Activated CD4-positive, alpha-beta T cell treated with anti-CD3 and anti-CD28 coated beads, Interleukin-2, amount 10 ng/mL, durations not matched to agents 7 days and 5 days (primary cell): ENCODE measurements around the gene NEFH. TPM values are rescaled to one million over a fixed set of nuclear protein-coding genes. Genes with fewer than 3 reads are reported as not detected.

Experiments used
- CTCF ChIA-PET: fragments of 350-600 bp; sonication (Branson Sonifier 250); formaldehyde crosslinking; loops from one replicate; lab custom pipeline; 2021; ENCODE audit warnings: antibody characterized with exemption; lab: Charles Lee
- POLR2A ChIA-PET: fragments of 350-600 bp; sonication (Branson Sonifier 250); formaldehyde crosslinking; loops from one replicate; lab custom pipeline; 2021; ENCODE audit warnings: antibody characterized with exemption; lab: Charles Lee
- DNase-seq: peaks from one replicate; pipeline ENCODE4 v3.0.0-alpha.2; 2020
- H3K27ac Mint-ChIP-seq: one replicate; pipeline ENCODE4 v1.8.0; 2021; ENCODE audit warnings: mild to moderate bottlenecking, moderate library complexity, mixed read lengths
- H3K27me3 Mint-ChIP-seq: one replicate; pipeline ENCODE4 v1.8.0; 2021; ENCODE audit warnings: mixed read lengths
- H3K36me3 Mint-ChIP-seq: one replicate; pipeline ENCODE4 v1.8.0; 2021; ENCODE audit warnings: low read depth, mixed read lengths
- H3K4me1 Mint-ChIP-seq: one replicate; pipeline ENCODE4 v1.8.0; 2021; ENCODE audit warnings: mixed read lengths
- H3K4me3 Mint-ChIP-seq: one replicate; pipeline ENCODE4 v1.8.0; 2021; ENCODE audit warnings: mild to moderate bottlenecking, moderate library complexity, mixed read lengths
- H3K9me3 Mint-ChIP-seq: one replicate; pipeline ENCODE4 v1.8.0; 2021; ENCODE audit warnings: mixed read lengths
- total RNA-seq, 2 experiments: library from RNA; stranded (reverse); gene quantifications; one replicate each; pipeline ENCODE4 v1.2.3, GENCODE V29; 2021

Gene NEFH
- total RNA-seq, 2 experiments from 2014 or later: 0.87 to 0.89 TPM

- no peaks in the 10 kb centered on the region for H3K36me3 Mint-ChIP-seq
- peak; percentile 86 for DNase-seq
- ChIA-PET CTCF (interaction anchor here (0.5 to 1.4 kb wide), 3 partner anchors 10 to 348 kb away, joined by 4 to 6 read pairs (median 5); partner anchors contain the start of gene NEFH), POLR2A (no interaction called here)
- H3K4me1 Mint-ChIP-seq: peaks cover 10% of the 10 kb centered on the region
- H3K9me3 Mint-ChIP-seq: no peaks in the 10 kb centered on the region
- peak overlapping the region; percentile 68 for H3K27ac Mint-ChIP-seq
- H3K27me3 Mint-ChIP-seq: peaks cover 17% of the 10 kb centered on the region
- peak overlapping the region; percentile 67 for H3K4me3 Mint-ChIP-seq
Measured at GRCh38 chr22:29470159-29470855, 9.7 kb upstream of the NEFH start.

- CTCF ChIA-PET: interaction anchor here (0.5 to 0.6 kb wide), 2 partner anchors 29 to 733 kb away, joined by 3 to 4 read pairs; no protein-coding TSS in a partner anchor
- no peaks in the 10 kb centered on the region for H3K36me3 Mint-ChIP-seq
- H3K27me3 Mint-ChIP-seq: peaks cover 34% of the 10 kb centered on the region
- no peak overlapping the region for H3K27ac Mint-ChIP-seq
- no peak for DNase-seq
- H3K4me1 Mint-ChIP-seq: peaks cover 10% of the 10 kb centered on the region
- POLR2A ChIA-PET: no interaction called here
- no peak overlapping the region for H3K4me3 Mint-ChIP-seq
- H3K9me3 Mint-ChIP-seq: no peaks in the 10 kb centered on the region
Measured at GRCh38 chr22:29473001-29473400, 7.0 kb upstream of the NEFH start.

GRCh38 chr22:29475550-29475949, 4.5 kb upstream of the NEFH start:
- H3K9me3 Mint-ChIP-seq: no peaks in the 10 kb centered on the region
- peaks cover 8% of the 10 kb centered on the region for H3K4me1 Mint-ChIP-seq
- POLR2A ChIA-PET: no interaction called here
- DNase-seq: no peak
- H3K27me3 Mint-ChIP-seq: peaks cover 42% of the 10 kb centered on the region
- no peak overlapping the region for H3K27ac Mint-ChIP-seq
- peaks cover 3% of the 10 kb centered on the region for H3K36me3 Mint-ChIP-seq
- no peak overlapping the region for H3K4me3 Mint-ChIP-seq
- CTCF ChIA-PET: no interaction called here

GRCh38 chr22:29476116-29476515, 3.9 kb upstream of the NEFH start:
- ChIA-PET POLR2A (no interaction called here), CTCF (no interaction called here)
- Mint-ChIP-seq H3K27ac (no peak overlapping the region), H3K4me3 (no peak overlapping the region), H3K36me3 (peaks cover 3% of the 10 kb centered on the region), H3K4me1 (peaks cover 7% of the 10 kb centered on the region), H3K27me3 (peaks cover 43% of the 10 kb centered on the region), H3K9me3 (no peaks in the 10 kb centered on the region)
- DNase-seq: no peak

- ChIA-PET CTCF (no interaction called here), POLR2A (no interaction called here)
- Mint-ChIP-seq H3K4me3 (no peak overlapping the region), H3K27ac (no peak overlapping the region), H3K27me3 (peaks cover 52% of the 10 kb centered on the region), H3K36me3 (peaks cover 6% of the 10 kb centered on the region), H3K4me1 (peaks cover 13% of the 10 kb centered on the region), H3K9me3 (no peaks in the 10 kb centered on the region)
- DNase-seq: no peak
Measured at GRCh38 chr22:29477723-29478318, 2.2 kb upstream of the NEFH start.

- H3K27ac Mint-ChIP-seq: no peak overlapping the region
- H3K27me3 Mint-ChIP-seq: peaks cover 52% of the 10 kb centered on the region
- ChIA-PET CTCF (no interaction called here), POLR2A (interaction anchor here (0.7 kb wide), 1 partner anchor 78 kb away, joined by 4 read pairs; no protein-coding TSS in a partner anchor)
- peaks cover 13% of the 10 kb centered on the region for H3K4me1 Mint-ChIP-seq
- H3K36me3 Mint-ChIP-seq: peaks cover 6% of the 10 kb centered on the region
- no peak overlapping the region for H3K4me3 Mint-ChIP-seq
- peak; percentile 59 for DNase-seq
- no peaks in the 10 kb centered on the region for H3K9me3 Mint-ChIP-seq
Measured at GRCh38 chr22:29478326-29479276, 1.4 kb upstream of the NEFH start.

- ChIA-PET POLR2A (no interaction called here), CTCF (interaction anchor here (1.3 to 1.8 kb wide), 2 partner anchors 9 to 11 kb away, joined by 3 to 5 read pairs; no protein-coding TSS in a partner anchor)
- H3K4me3 Mint-ChIP-seq: no peak overlapping the region
- peaks cover 6% of the 10 kb centered on the region for H3K36me3 Mint-ChIP-seq
- peaks cover 51% of the 10 kb centered on the region for H3K27me3 Mint-ChIP-seq
- no peaks in the 10 kb centered on the region for H3K9me3 Mint-ChIP-seq
- no peak overlapping the region for H3K27ac Mint-ChIP-seq
- H3K4me1 Mint-ChIP-seq: peaks cover 13% of the 10 kb centered on the region
- DNase-seq: no peak
Measured at GRCh38 chr22:29480262-29480511, 169 bp downstream of the NEFH start.

- Mint-ChIP-seq H3K27ac (no peak overlapping the region), H3K4me3 (no peak overlapping the region), H3K27me3 (peaks cover 46% of the 10 kb centered on the region), H3K36me3 (peaks cover 6% of the 10 kb centered on the region), H3K4me1 (peaks cover 13% of the 10 kb centered on the region), H3K9me3 (no peaks in the 10 kb centered on the region)
- ChIA-PET POLR2A (no interaction called here), CTCF (interaction anchor here (0.7 to 1.8 kb wide), 3 partner anchors 10 to 340 kb away, joined by 3 to 5 read pairs (median 3); no protein-coding TSS in a partner anchor)
- peak; percentile 12 for DNase-seq
Measured at GRCh38 chr22:29480512-29481264, 670 bp downstream of the NEFH start.

GRCh38 chr22:29481265-29482000, 1.4 kb downstream of the NEFH start:
- CTCF ChIA-PET: interaction anchor here (0.7 to 1.8 kb wide), 5 partner anchors 10 to 340 kb away, joined by 3 to 5 read pairs (median 3); no protein-coding TSS in a partner anchor
- Mint-ChIP-seq H3K36me3 (peaks cover 6% of the 10 kb centered on the region), H3K27ac (no peak overlapping the region), H3K9me3 (no peaks in the 10 kb centered on the region), H3K4me3 (no peak overlapping the region), H3K27me3 (peaks cover 43% of the 10 kb centered on the region), H3K4me1 (peaks cover 13% of the 10 kb centered on the region)
- DNase-seq: no peak
- POLR2A ChIA-PET: no interaction called here

GRCh38 chr22:29482253-29482652, 2.2 kb downstream of the NEFH start:
- Mint-ChIP-seq H3K9me3 (no peaks in the 10 kb centered on the region), H3K4me1 (peaks cover 13% of the 10 kb centered on the region), H3K27me3 (peaks cover 38% of the 10 kb centered on the region), H3K27ac (no peak overlapping the region), H3K4me3 (no peak overlapping the region), H3K36me3 (peaks cover 6% of the 10 kb centered on the region)
- ChIA-PET POLR2A (no interaction called here), CTCF (interaction anchor here (1.0 to 1.7 kb wide), 2 partner anchors 10 to 14 kb away, joined by 3 to 5 read pairs; no protein-coding TSS in a partner anchor)
- no peak for DNase-seq

GRCh38 chr22:29482726-29483125, 2.7 kb downstream of the NEFH start:
- H3K4me1 Mint-ChIP-seq: peaks cover 13% of the 10 kb centered on the region
- ChIA-PET CTCF (interaction anchor here (0.6 to 1.7 kb wide), 3 partner anchors 11 to 226 kb away, joined by 3 to 5 read pairs (median 3); no protein-coding TSS in a partner anchor), POLR2A (interaction anchor here (0.5 kb wide), 1 partner anchor 74 kb away, joined by 3 read pairs; no protein-coding TSS in a partner anchor)
- peaks cover 35% of the 10 kb centered on the region for H3K27me3 Mint-ChIP-seq
- no peak overlapping the region for H3K4me3 Mint-ChIP-seq
- no peaks in the 10 kb centered on the region for H3K9me3 Mint-ChIP-seq
- DNase-seq: no peak
- H3K36me3 Mint-ChIP-seq: peaks cover 6% of the 10 kb centered on the region
- H3K27ac Mint-ChIP-seq: no peak overlapping the region
